Activated T-helper 1 cell treated with anti-CD3 and anti-CD28 coated beads, Interleukin-12 subunit alpha, Interleukin-12 subunit beta, Interleukin-2, Interleukin-4 antibody, amounts not matched to agents 30 ng/mL and 10 ng/mL and 1 ng/mL, durations not matched to agents 14 hours and 24 hours and 36 hours (primary cell): ENCODE results near the gene FRMD4B. TPM values are rescaled to one million over a fixed set of nuclear protein-coding genes. Genes with fewer than 3 reads are reported as not detected.
A peak's percentile ranks its signal among the peaks of the same experiment; 100 is the strongest.
"Not testable (repeated sequence)": the region's sequence is repeated elsewhere in the genome, so short reads cannot be mapped to it uniquely, and the experiment has no call there.

Source experiments
- DNase-seq: peaks from one replicate; pipeline ENCODE4 v3.0.0; 2021; ENCODE audit warnings: low spot score
- H3K27ac Mint-ChIP-seq: one replicate; pipeline ENCODE4 v1.8.0; 2021; ENCODE audit warnings: mild to moderate bottlenecking, mixed read lengths
- H3K27me3 Mint-ChIP-seq: one replicate; pipeline ENCODE4 v1.8.0; 2022; ENCODE audit warnings: mild to moderate bottlenecking, moderate library complexity, mixed read lengths; ENCODE audit not compliant: insufficient read depth
- H3K36me3 Mint-ChIP-seq: one replicate; pipeline ENCODE4 v1.8.0; 2021; ENCODE audit warnings: low read depth, mixed read lengths
- H3K4me1 Mint-ChIP-seq: one replicate; pipeline ENCODE4 v1.8.0; 2021; ENCODE audit warnings: low read depth, mixed read lengths
- H3K4me3 Mint-ChIP-seq: one replicate; pipeline ENCODE4 v1.8.0; 2021; ENCODE audit warnings: mild to moderate bottlenecking, moderate library complexity, mixed read lengths
- H3K9me3 Mint-ChIP-seq: one replicate; pipeline ENCODE4 v1.8.0; 2021; ENCODE audit warnings: mixed read lengths
- intact Hi-C: fragments of 100-400 bp; cut with micrococcal nuclease; formaldehyde crosslinking; loops from one replicate; pipeline ENCODE4 v1.15.1; 2024
- total RNA-seq: library from RNA; stranded (reverse); gene quantifications from 2 replicates; pipeline ENCODE4 v1.2.3, GENCODE V29; 2022

FRMD4B gene
- total RNA-seq, 1 donor from 2014 or later = 83.6 TPM

DNA sequence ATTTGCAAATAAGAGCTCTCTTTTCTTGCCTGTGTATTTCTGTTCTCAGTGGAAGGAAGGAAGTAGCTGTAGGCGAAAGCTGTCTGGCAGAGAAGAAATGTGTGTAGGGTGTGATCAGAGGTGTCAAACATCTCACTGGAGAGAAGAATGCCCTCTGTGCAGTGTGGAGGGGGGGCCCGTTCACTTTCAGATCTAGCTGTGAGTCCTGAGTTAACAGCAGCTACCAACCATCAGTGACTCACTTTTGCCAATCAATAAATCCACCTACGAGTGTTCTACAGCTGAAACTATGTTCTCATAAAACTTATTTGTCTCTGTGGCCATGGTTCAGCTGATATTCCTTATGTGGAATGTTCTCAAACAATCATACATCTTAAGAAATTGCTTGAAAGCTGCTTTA is 103.7 kb downstream of the FRMD4B start:
- no peaks in the 10 kb centered on the region for H3K36me3 Mint-ChIP-seq
- intact Hi-C loops = loop anchor here (1.0 kb wide), 8 partner anchors 23 to 200 kb away; no protein-coding TSS in a partner anchor
- H3K27me3 Mint-ChIP-seq = no peaks in the 10 kb centered on the region
- peaks cover 45% of the 10 kb centered on the region for H3K4me1 Mint-ChIP-seq
- H3K4me3 Mint-ChIP-seq = peak overlapping the region; percentile 19
- peak; percentile 12 for DNase-seq
- no peaks in the 10 kb centered on the region for H3K9me3 Mint-ChIP-seq
- peak overlapping the region; percentile 84 for H3K27ac Mint-ChIP-seq

DNA sequence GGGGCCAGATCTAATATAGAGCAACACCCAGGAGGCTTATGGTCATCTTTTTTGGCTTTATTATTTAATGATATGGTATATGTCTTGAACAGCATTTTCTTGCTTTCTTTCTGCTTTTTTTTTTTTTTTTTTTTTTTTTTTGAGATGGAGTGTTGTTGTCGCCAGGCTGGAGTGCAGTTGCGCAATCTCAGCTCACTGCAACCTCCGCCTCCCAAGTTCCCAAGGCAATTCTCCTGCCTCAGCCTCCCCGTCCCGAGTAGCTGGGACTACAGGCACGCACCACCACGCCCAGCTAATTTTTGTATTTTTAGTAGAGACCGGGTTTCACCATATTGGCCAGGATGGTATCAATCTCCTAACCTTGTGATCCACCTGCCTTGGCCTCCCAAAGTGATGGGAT is 108.5 kb downstream of the FRMD4B start:
- DNase-seq, H3K27me3 Mint-ChIP-seq, intact Hi-C loops, H3K27ac Mint-ChIP-seq, H3K4me3 Mint-ChIP-seq, H3K9me3 Mint-ChIP-seq, H3K36me3 Mint-ChIP-seq: not testable (repeated sequence)
- peaks cover 30% of the 10 kb centered on the region for H3K4me1 Mint-ChIP-seq

- Mint-ChIP-seq H3K27ac (no peak overlapping the region), H3K9me3 (no peaks in the 10 kb centered on the region), H3K36me3 (no peaks in the 10 kb centered on the region), H3K4me1 (peaks cover 26% of the 10 kb centered on the region), H3K27me3 (no peaks in the 10 kb centered on the region), H3K4me3 (no peak overlapping the region)
- intact Hi-C loops = no loop called here
- DNase-seq = no peak
Observed at GRCh38 chr3:69276884-69277283, 109.0 kb downstream of the FRMD4B start.

DNA sequence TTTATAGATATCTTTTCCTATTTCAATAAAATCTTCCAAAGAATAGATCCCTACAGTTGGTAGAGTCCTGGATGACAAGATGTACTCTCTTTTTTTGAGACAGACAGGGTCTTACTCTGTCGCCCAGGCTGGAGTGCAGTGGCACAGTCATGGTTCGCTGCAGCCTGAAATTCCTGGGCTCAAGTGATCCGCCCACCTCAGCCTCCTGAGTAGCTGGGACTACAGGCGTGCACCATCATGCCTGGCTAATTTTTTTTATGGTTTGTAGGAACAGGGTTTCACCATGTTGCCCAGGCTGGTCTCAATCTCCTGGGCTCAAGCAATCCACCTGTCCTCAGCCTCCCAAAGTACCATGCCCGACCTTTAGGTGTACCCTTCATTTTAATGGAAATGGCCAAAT is 109.7 kb downstream of the FRMD4B start:
- H3K27ac Mint-ChIP-seq, H3K27me3 Mint-ChIP-seq, H3K9me3 Mint-ChIP-seq, H3K36me3 Mint-ChIP-seq, H3K4me3 Mint-ChIP-seq, DNase-seq, intact Hi-C loops: not testable (repeated sequence)
- peaks cover 24% of the 10 kb centered on the region for H3K4me1 Mint-ChIP-seq

DNA sequence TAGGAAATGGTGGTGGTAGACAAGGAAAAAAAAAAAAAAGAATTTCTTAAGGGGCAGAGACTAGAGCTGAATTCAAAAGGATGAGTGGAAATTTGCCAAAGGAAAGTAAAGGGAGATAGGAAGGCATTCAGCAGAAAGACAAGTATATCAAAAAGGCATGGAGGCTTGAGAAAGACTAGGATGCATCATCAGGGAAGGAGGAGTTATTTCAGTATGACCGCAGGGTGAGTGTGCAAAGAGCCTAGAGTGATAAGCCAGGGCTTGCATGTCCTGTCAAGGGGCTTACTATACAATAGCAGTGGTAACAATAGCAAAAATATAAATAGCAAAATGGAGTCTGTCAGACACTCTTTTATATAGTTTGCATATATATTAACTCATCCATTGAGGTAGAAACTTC is 112.0 kb downstream of the FRMD4B start:
- Mint-ChIP-seq H3K4me3 (no peak overlapping the region), H3K27me3 (no peaks in the 10 kb centered on the region), H3K27ac (no peak overlapping the region), H3K36me3 (no peaks in the 10 kb centered on the region), H3K4me1 (peaks cover 3% of the 10 kb centered on the region), H3K9me3 (no peaks in the 10 kb centered on the region)
- DNase-seq = no peak
- intact Hi-C loops = no loop called here

DNA sequence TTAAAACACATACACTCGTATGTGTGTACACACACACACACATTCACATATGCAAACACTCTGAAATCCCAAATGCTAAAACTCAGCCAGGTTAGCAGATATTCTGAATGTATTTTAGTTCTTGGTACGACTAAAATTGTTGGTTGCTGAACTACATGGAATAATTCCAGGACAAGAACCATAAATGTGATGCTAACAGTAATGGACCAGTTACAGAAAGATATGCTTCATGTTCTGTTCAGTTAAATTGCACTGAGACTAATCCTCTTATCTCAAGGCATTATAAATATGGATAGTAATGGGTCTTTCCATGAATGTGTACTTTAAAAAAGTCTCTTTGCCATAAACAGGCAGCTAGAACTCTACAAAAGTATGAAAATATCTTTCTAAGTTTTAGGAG is 113.3 kb downstream of the FRMD4B start:
- Mint-ChIP-seq H3K4me1 (no peaks in the 10 kb centered on the region), H3K9me3 (no peaks in the 10 kb centered on the region)

DNA sequence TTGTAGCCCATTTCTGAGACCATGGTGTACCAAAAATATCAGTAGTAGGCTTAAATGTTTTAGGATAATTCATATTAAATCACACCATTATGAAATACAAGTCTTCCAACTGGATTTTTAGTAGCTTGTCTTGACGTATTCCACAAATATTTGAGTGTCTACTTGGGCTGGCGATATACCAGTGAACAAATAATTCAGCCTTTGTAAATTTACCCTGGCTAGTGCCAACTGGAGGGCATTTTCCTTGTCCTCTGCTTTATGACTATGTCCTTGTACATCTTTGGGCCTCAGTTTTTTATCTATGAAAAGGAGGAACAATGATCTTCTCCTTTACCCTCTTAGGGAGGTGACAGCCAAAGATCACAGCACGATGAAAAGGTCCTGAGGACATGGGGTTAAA is 114.8 kb downstream of the FRMD4B start:
- intact Hi-C loops = no loop called here

More for the DNA sequence above, 113.3 kb downstream of the FRMD4B start:
- no peak overlapping the region for H3K27ac Mint-ChIP-seq
- intact Hi-C loops = no loop called here
- no peak overlapping the region for H3K4me3 Mint-ChIP-seq
- no peak for DNase-seq
- H3K27me3 Mint-ChIP-seq = no peaks in the 10 kb centered on the region
- no peaks in the 10 kb centered on the region for H3K36me3 Mint-ChIP-seq

DNA sequence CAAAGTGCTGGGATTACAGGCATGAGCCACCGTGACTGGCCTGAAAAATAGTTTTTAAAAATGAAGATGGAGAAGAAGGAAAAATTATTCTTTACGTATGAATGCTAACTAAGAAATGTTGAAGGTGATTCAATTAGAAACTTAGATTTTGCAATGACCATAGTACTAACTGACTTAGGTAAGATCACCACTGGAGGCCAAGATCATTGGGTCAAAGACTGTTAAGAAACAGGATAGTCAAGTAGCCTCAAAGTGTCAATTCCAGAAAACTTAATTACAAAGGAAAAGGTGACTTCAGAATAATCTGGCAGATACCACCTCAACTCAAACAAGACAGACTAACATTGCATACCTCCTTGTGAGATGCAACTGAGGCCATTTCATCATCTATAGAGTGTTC is 119.3 kb downstream of the FRMD4B start:
- no peak for DNase-seq
- Mint-ChIP-seq H3K4me3 (no peak overlapping the region), H3K9me3 (no peaks in the 10 kb centered on the region), H3K27me3 (no peaks in the 10 kb centered on the region), H3K4me1 (no peaks in the 10 kb centered on the region), H3K27ac (no peak overlapping the region), H3K36me3 (no peaks in the 10 kb centered on the region)
- intact Hi-C loops = no loop called here

More for the DNA sequence above, 114.8 kb downstream of the FRMD4B start:
- Mint-ChIP-seq H3K27me3 (no peaks in the 10 kb centered on the region), H3K9me3 (no peaks in the 10 kb centered on the region), H3K4me1 (no peaks in the 10 kb centered on the region), H3K36me3 (no peaks in the 10 kb centered on the region), H3K4me3 (no peak overlapping the region), H3K27ac (no peak overlapping the region)
- DNase-seq = no peak

GRCh38 chr3:69266071-69266470 is 119.8 kb downstream of the FRMD4B start:
- H3K9me3 Mint-ChIP-seq, H3K27ac Mint-ChIP-seq, H3K27me3 Mint-ChIP-seq, intact Hi-C loops, H3K4me3 Mint-ChIP-seq, H3K4me1 Mint-ChIP-seq, DNase-seq, H3K36me3 Mint-ChIP-seq: not testable (repeated sequence)

- DNase-seq, H3K36me3 Mint-ChIP-seq, H3K27ac Mint-ChIP-seq, H3K4me1 Mint-ChIP-seq, intact Hi-C loops, H3K9me3 Mint-ChIP-seq, H3K27me3 Mint-ChIP-seq, H3K4me3 Mint-ChIP-seq: not testable (repeated sequence)
Observed at GRCh38 chr3:69260843-69261405, 125.0 kb downstream of the FRMD4B start.

GRCh38 chr3:69260216-69260787 is 125.6 kb downstream of the FRMD4B start:
- no peaks in the 10 kb centered on the region for H3K4me1 Mint-ChIP-seq
- no peaks in the 10 kb centered on the region for H3K9me3 Mint-ChIP-seq
- H3K27ac Mint-ChIP-seq = no peak overlapping the region
- H3K36me3 Mint-ChIP-seq = no peaks in the 10 kb centered on the region
- DNase-seq = no peak
- intact Hi-C loops = no loop called here
- no peak overlapping the region for H3K4me3 Mint-ChIP-seq
- H3K27me3 Mint-ChIP-seq = peaks cover under 1% of the 10 kb centered on the region

- DNase-seq = no peak
- Mint-ChIP-seq H3K9me3 (no peaks in the 10 kb centered on the region), H3K4me3 (no peak overlapping the region), H3K27ac (no peak overlapping the region), H3K36me3 (no peaks in the 10 kb centered on the region), H3K4me1 (no peaks in the 10 kb centered on the region), H3K27me3 (peaks cover 6% of the 10 kb centered on the region)
- intact Hi-C loops = no loop called here
Observed at GRCh38 chr3:69259125-69259524, 126.8 kb downstream of the FRMD4B start.

DNA sequence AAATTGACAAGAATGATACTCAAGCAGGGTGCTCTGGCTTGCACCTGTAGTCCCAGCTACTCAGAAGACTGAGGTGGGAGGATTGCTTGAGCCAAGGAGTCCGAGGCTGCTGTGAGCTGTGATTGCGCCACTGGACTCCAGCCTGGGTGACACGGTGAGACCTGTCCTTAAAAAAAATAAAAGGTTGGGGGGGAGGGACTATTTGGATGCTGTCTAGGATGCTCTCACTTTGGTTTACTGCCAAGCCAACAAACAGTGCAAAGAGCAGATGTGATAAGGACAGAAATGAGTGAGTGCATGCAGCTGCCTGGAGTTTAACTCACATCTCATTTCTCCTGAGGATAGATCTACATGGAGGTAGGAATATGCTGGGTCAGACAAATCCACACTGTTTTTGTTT is 130.0 kb downstream of the FRMD4B start:
- H3K27ac Mint-ChIP-seq = no peak overlapping the region
- no peaks in the 10 kb centered on the region for H3K9me3 Mint-ChIP-seq
- intact Hi-C loops = no loop called here
- H3K4me1 Mint-ChIP-seq = peaks cover 8% of the 10 kb centered on the region
- DNase-seq = no peak
- H3K4me3 Mint-ChIP-seq = no peak overlapping the region
- H3K36me3 Mint-ChIP-seq = no peaks in the 10 kb centered on the region
- H3K27me3 Mint-ChIP-seq = peaks cover 6% of the 10 kb centered on the region

DNA sequence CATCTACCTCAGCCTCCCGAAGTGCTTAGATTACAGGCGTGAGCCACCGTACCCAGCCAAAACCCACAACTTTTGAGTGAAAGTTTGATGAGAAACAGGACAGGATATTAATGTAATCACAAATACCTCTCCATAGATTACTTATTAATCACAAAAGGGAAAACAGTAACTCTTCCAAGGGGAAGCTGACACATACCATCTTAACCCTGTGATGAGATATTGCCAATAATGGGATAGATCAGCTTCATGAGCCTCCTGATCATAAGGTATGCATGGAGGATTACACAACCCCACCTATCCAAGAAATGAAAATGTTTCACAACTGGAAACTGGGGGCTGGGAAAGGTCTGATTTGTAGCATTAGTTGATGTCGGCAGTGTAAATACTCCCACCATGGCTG is 131.5 kb downstream of the FRMD4B start:
- Mint-ChIP-seq H3K9me3 (no peaks in the 10 kb centered on the region), H3K27me3 (peaks cover 6% of the 10 kb centered on the region), H3K4me1 (peaks cover 15% of the 10 kb centered on the region), H3K4me3 (no peak overlapping the region), H3K27ac (no peak overlapping the region), H3K36me3 (no peaks in the 10 kb centered on the region)
- DNase-seq = no peak
- intact Hi-C loops = no loop called here
